Body of pancreas (tissue), 4 donors: ENCODE data around the gene PRR7. TPM values are rescaled to one million over a fixed set of nuclear protein-coding genes. Genes with fewer than 3 reads are reported as not detected.

ENCODE experiments used
- ATAC-seq: fragments of 150-250 bp; one replicate; pipeline ENCODE4 v1.9.1; 2016
- DNase-seq, 4 donors: peaks; one replicate each; pipeline ENCODE4 v3.0.0-alpha.2; 2019
- H3K27ac ChIP-seq, 4 donors: fragments of 200-600 bp; sonication (generic); 1 replicate in 3 of 4; 2 replicates in 1 of 4; pipeline versions ENCODE4 v1.5.1 to v1.6.1; 2016 to 2019; ENCODE audit warnings: mild to moderate bottlenecking in 1 of 4, mixed read lengths in 1 of 4, moderate library complexity in 1 of 4
- H3K27me3 ChIP-seq, 2 donors: fragments of 200-600 bp; sonication (generic); one replicate each; pipeline ENCODE4 v1.6.0; 2016; ENCODE audit warnings: mild to moderate bottlenecking in 1 of 2
- H3K36me3 ChIP-seq, 2 donors: fragments of 200-600 bp; sonication (generic); replicated peaks in 1 of 2; 2 replicates each; pipeline ENCODE4 v1.5.1; 2016; ENCODE audit warnings: low read depth in 2 of 2; ENCODE audit not compliant: insufficient read depth in 1 of 2
- H3K4me1 ChIP-seq: fragments of 200-600 bp; sonication (generic); one replicate; pipeline ENCODE4 v1.6.0; 2016
- H3K4me3 ChIP-seq, 2 donors: fragments of 200-600 bp; sonication (generic); 1 replicate in 1 of 2; 2 replicates in 1 of 2; pipeline ENCODE4 v1.5.1; 2016 to 2019
- H3K9me3 ChIP-seq, 3 donors: fragments of 200-600 bp; sonication (generic); 1 replicate in 2 of 3; 2 replicates in 1 of 3; pipeline ENCODE4 v1.5.1; 2016
- CTCF ChIP-seq, 7 experiments: fragments of 450-650 bp in 4 of 7; fragments of 200-600 bp in 3 of 7; sonication (generic) in 3 of 7; IDR thresholded peaks; one replicate each; pipeline ENCODE4 v1.5.1; 2016 to 2019; ENCODE audit warnings: antibody characterized with exemption in 7 of 7
- POLR2A ChIP-seq, 3 donors: fragments of 450-650 bp; IDR thresholded peaks; one replicate each; pipeline ENCODE4 v1.6.1; 2016; ENCODE audit warnings: antibody characterized with exemption in 3 of 3, mild to moderate bottlenecking in 2 of 3
- WGBS, 2 donors: methylation state at CpG; one replicate each; pipeline ENCODE4 v1.1.5; 2017; 5-methylcytosine and 5-hydroxymethylcytosine counted together
- intact Hi-C: fragments of 100-400 bp; cut with DNase I; formaldehyde crosslinking; loops from one replicate; pipeline ENCODE4 v1.15.1; 2023
- total RNA-seq, 2 donors: library from RNA; depleted of rRNA; stranded (reverse); fragments of >200 nt; gene quantifications; one replicate each; pipeline ENCODE4 v1.1.0, GENCODE V29; 2016

The PRR7 gene
- total RNA-seq, 2 donors from 2014 or later = 0.78 to 1.3 TPM

GRCh38 chr5:177486256-177486655, 39.6 kb downstream of the PRR7 start:
- no peak for TF ChIP-seq POLR2A (IDR thresholded peaks at IDR 0.05)
- no peak for TF ChIP-seq CTCF (IDR thresholded peaks at IDR 0.05)
- Histone ChIP-seq H3K27ac (no peak overlapping the region), H3K9me3 (no peaks in the 10 kb centered on the region), H3K4me3 (no peak overlapping the region), H3K4me1 (no peaks in the 10 kb centered on the region), H3K27me3 (no peaks in the 10 kb centered on the region), H3K36me3 (no peaks in the 10 kb centered on the region)
- 89 to 93% methylated on average over 2 to 3 of the region's 3 CpGs for WGBS, 2 donors
- ATAC-seq = no peak
- intact Hi-C loops = no loop called here
- no peak for DNase-seq

GRCh38 chr5:177487144-177487543, 40.5 kb downstream of the PRR7 start:
- Histone ChIP-seq H3K4me3 (no peak overlapping the region), H3K27ac (no peak overlapping the region), H3K9me3 (no peaks in the 10 kb centered on the region), H3K36me3 (no peaks in the 10 kb centered on the region), H3K27me3 (no peaks in the 10 kb centered on the region), H3K4me1 (no peaks in the 10 kb centered on the region)
- DNase-seq (no peak), ATAC-seq (no peak)
- TF ChIP-seq POLR2A (IDR thresholded peaks at IDR 0.05) = no peak
- no peak for TF ChIP-seq CTCF (IDR thresholded peaks at IDR 0.05)
- WGBS, 2 donors = 89 to 90% methylated on average over 8 of the region's 8 CpGs
- intact Hi-C loops = no loop called here

- ATAC-seq (no peak), DNase-seq (no peak)
- intact Hi-C loops = no loop called here
- 89 to 91% methylated on average over 14 to 15 of the region's 15 CpGs for WGBS, 2 donors
- Histone ChIP-seq H3K36me3 (no peaks in the 10 kb centered on the region), H3K9me3 (no peaks in the 10 kb centered on the region), H3K4me3 (no peak overlapping the region), H3K27me3 (no peaks in the 10 kb centered on the region), H3K27ac (no peak overlapping the region), H3K4me1 (no peaks in the 10 kb centered on the region)
- no peak for TF ChIP-seq CTCF (IDR thresholded peaks at IDR 0.05)
- no peak for TF ChIP-seq POLR2A (IDR thresholded peaks at IDR 0.05)
These were observed 41.4 kb downstream of the PRR7 start for GRCh38 chr5:177487975-177488374.

GRCh38 chr5:177489119-177489716, 42.6 kb downstream of the PRR7 start:
- H3K4me1 ChIP-seq = peaks cover 2% of the 10 kb centered on the region
- no peaks in the 10 kb centered on the region for H3K27me3 ChIP-seq
- no peak for DNase-seq
- H3K4me3 ChIP-seq = no peak overlapping the region
- no peaks in the 10 kb centered on the region for H3K36me3 ChIP-seq
- 72 to 80% methylated on average over 13 to 26 of the region's 26 CpGs for WGBS, 2 donors
- ATAC-seq = no peak
- intact Hi-C loops = no loop called here
- no peak overlapping the region for H3K27ac ChIP-seq
- no peak for TF ChIP-seq CTCF (IDR thresholded peaks at IDR 0.05)
- no peak for TF ChIP-seq POLR2A (IDR thresholded peaks at IDR 0.05)
- no peaks in the 10 kb centered on the region for H3K9me3 ChIP-seq

- H3K4me1 ChIP-seq = peaks cover 9% of the 10 kb centered on the region
- TF ChIP-seq POLR2A (IDR thresholded peaks at IDR 0.05) (no peak), CTCF (IDR thresholded peaks at IDR 0.05) (no peak)
- no peaks in the 10 kb centered on the region for H3K9me3 ChIP-seq
- intact Hi-C loops = no loop called here
- H3K4me3 ChIP-seq = no peak overlapping the region
- 90 to 92% methylated on average over 15 of the region's 15 CpGs for WGBS, 2 donors
- H3K27me3 ChIP-seq = no peaks in the 10 kb centered on the region
- DNase-seq (no peak), ATAC-seq (no peak)
- no peak overlapping the region for H3K27ac ChIP-seq
- H3K36me3 ChIP-seq = no peaks in the 10 kb centered on the region
These were observed 43.8 kb downstream of the PRR7 start for GRCh38 chr5:177490311-177490991.
